Stimulated activated CD4-positive, alpha-beta T cell treated with anti-CD3 and anti-CD28 coated beads, Interleukin-1b, Interleukin-23, amount 100 ng/mL, for 4 hours (primary cell): Measurements from ENCODE around the gene ZNF516.

Experiments
- DNase-seq, 2 donors: peaks; one replicate each; pipeline ENCODE4 v3.0.0-alpha.2; 2020; ENCODE audit warnings: low read depth in 2 of 2

Gene ZNF516

DNA sequence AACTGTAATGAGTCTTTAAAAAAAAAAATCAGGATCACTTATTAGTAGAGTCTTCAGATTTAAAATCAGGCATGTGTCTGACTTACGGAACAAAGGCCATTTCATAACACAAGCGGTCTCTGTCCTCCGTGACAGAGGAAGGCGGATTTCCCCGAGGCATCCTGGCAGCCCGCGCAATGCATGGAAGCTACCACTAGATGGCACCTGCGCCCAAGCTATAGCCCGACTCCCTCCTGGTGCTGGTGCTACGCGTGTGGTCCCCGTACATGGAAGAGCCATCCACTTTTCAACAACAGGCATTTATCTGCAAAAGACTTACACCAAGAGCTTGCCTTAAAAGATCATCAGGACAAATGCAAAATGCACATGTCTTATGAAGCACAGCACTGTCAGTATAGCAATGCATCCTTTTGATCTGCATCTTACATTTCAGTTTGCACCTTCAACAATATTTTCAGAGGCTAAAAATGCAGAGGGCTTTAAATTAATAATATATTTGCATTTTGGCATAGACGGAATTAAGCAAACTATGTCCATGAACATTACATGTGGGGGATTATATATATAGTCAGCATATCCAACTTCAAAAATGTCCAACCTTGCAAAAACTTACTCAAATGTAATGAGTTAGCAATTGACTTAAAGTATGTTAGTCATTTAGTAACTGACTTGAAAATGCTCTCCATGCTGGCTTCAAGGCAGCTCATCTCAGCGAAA is 96.0 kb downstream of the ZNF516 start:
- DNase-seq = peak; percentile 70 to 73

DNA sequence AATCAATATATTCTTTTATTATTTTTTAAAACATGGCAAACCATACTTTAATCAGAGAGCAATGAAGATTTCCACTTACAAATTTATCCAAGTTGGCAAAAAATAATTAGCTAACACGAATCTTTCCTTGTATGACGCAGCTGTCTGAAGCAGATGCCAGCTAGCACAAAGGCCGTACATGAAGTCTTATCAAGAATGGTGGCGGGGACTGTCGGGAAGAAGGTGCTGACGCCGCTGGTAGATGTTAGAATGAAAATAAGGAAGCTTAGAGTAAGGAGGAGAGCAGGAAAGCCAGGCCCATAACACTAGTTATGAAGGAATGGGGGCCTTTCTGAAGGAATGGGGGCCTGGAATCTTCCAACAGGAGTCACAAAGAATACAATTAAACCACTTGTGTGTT is 96.7 kb downstream of the ZNF516 start:
- no peak for DNase-seq

- DNase-seq = no peak
Observed at GRCh38 chr18:76397631-76398030, 97.4 kb downstream of the ZNF516 start.

DNA sequence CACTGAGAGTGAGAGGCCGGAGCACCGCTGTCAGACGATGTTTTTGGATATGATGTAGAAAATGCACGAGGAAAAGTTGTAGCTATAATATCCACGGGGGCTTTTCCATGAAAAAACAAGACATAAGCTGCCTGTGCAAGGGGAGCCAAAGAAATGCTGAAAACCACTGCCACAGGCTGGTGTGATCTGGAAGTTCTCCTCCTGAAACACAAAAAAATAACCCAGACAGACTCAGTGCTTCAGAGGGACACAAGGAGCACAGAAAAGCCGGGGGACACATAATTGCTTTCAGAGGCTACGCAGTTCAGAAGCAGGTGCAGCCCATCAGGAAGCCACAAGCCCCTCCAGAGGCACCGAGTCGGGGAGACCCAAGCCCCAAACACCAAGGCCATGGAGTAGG is 98.2 kb downstream of the ZNF516 start:
- DNase-seq = no peak

GRCh38 chr18:76395609-76396008 is 99.4 kb downstream of the ZNF516 start:
- no peak for DNase-seq

GRCh38 chr18:76394780-76395476 is 100.1 kb downstream of the ZNF516 start:
- DNase-seq = no peak

GRCh38 chr18:76392349-76392748 is 102.7 kb downstream of the ZNF516 start:
- no peak for DNase-seq

DNA sequence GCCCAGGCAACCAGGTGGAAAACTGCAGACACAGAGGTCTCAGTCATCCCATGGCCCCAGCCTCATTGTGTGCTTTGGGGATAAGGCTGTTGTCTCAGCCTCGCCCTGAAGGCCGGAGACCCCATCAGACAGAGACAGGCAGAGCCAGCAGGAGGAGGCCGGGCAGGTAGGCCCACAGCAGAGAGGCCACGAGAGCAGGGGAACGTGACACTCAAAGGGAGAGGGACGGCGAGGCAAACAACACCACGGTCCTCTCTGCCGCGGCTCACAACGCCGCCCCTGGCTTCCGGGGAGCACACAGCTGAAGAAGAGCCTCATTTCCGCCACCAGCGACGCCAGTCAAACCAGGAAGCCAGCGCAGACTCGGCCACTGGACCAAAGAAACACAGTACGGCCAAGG is 103.3 kb downstream of the ZNF516 start:
- no peak for DNase-seq

DNA sequence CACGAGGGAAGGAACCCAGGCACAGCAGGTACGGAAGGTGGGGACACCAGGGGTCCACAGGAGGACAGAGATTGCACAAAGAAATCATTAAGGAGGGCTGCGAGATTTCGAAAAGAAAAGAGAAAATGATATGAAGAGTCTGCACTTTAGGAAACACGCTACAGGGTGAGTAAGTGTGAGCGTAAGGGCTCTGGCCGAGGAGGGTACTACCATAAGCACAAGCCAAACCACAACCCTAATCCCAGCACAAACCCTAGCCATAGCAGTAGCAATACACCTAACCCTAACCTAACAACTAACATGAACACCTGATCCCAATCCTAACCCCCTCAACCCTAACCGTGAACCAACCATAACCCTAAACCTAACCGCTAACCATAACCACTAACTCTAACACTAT is 104.0 kb downstream of the ZNF516 start:
- DNase-seq = no peak

DNA sequence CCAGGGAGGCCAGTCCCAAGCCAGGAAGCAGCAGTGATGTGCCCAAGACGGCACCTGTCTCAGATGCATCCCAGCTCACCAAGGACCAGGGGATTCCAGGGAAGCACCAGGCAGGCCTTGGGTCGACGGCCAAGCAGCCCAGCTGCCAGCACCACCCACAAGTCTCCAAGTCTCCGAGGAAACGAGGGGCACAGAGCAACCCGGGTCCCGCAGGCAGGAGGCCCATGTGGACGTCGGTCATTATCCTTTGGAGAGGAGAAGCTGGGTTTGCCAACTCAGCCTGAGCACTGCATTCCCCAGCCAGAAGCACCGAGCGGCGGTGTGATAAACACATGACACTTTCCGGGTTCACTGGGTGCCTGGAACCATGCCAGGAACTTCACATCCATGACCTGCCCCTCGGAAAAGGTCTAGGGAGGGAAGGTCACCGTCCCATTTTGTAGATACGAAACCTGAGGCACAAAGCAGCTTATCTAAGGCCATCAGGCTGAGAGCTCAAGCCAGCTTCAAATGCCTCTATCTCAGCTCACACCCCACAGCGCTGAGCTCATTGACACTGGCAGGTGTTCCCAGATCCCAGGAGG is 104.5 kb downstream of the ZNF516 start:
- DNase-seq = no peak

DNA sequence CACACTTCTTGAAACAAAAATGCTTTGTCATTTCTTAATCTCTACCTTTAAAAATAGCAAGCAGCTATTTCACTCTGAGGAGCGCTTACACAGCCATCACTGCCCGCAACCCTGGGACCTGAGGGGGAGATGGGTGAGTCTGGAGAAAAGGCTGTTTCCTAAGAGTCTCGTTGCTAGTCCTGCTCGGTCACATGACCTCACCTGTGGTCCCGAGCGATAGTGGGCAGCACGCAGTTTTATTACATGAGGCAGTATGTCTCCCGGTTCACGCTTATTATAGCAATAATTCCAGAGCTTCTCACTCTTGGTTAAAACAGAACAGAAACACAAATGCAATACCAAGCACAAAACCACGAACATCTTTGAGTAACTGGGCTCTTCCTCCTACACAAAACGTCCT is 105.3 kb downstream of the ZNF516 start:
- no peak for DNase-seq

DNA sequence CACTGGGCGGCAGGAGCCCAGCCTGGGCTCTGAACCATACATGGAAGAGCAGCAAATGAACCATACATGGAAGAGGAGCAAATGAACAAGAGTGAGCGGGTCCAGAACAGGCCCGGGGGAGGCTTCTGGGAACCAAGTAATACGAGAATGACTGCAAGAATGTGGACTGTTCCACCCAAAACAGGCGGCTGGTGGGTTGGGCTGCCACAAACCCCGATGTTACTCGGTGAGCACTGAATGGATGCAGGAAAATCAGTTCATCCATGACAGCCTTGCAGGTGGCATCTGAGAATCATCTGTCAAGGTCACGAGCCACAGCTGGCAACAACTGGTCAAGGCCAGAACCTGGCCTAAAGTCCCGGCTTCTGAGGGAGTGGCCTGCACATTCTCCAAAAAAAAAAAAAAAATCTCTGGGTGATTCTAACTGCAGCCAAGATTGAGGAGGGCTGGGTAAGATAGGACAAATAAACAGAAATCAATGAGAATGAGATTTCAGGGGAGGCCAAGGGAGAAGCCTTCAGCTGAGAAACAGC is 106.1 kb downstream of the ZNF516 start:
- DNase-seq = no peak

DNA sequence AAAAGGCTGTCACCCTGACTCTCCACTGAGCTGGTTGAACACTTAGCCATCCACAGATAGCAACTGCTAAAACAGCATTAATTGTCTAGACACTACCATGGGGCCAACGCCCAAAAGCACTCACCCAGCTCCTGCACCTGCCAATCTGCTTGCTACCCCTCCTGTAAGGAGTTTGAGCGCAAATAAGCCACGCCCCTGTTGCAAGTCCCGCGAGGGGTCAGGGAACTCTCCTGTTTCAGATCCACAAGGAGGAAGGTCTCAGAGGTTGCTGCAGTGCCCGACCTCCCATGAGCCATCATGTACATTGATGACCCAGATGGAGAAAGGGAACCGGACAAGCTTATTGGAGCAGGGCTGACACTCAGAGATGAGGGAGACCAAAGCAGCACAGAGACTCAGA is 106.8 kb downstream of the ZNF516 start:
- DNase-seq = no peak

DNA sequence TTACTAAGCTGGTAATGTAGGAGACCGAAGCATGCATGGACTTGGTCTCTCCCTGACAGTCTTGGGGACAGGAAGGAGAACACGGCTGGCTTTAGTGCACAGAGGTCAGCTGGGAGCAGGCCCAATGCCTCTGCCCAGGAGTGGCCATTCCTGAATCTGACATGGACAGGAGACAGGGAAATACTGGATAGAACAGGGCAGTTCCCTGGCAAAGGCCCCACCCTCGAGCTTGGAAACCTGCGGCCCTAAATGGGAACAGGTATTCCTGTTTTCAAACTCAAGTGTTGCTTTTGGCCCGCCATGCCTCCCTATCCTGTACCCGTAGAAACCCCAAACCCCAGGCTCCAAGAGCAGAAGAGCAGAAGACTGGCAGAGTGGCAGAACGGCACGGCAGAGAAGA is 107.4 kb downstream of the ZNF516 start:
- DNase-seq = no peak

- DNase-seq = no peak
Observed at GRCh38 chr18:76386886-76387285, 108.2 kb downstream of the ZNF516 start.

DNA sequence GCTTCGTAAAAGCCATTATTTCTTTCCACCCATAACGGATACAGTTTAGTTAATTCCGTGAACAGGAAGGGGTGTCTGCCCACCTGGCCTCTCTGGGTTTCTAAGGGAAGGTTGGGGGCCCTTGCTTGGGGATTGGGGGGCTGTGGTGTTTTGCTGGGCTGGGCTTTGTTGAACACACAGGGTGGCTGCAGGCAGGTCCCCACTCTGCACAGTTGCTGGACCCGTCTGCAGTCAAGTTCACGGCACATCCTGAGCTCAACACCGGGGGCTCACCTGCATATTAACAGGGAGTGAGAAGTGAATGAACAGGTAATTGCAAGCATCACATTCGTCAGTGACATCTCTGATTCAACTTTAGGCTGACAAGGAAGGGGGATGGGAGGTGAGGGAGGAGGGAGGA is 109.0 kb downstream of the ZNF516 start:
- DNase-seq = no peak

DNA sequence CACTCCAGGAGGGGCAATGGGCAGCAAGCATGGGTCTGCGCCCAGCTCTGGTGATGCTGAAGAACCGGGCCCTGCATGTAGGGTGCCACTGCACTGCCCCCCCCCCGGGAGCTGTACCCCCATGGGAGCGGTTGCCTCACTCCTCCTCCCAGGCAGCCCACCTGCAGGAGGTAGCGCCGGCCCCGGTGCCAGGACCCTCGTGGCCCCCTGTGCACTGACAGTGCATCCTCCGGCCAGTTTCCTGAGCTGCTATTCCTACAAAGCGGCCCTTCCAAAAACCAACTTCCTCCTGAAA is 109.4 kb downstream of the ZNF516 start:
- DNase-seq = no peak

DNA sequence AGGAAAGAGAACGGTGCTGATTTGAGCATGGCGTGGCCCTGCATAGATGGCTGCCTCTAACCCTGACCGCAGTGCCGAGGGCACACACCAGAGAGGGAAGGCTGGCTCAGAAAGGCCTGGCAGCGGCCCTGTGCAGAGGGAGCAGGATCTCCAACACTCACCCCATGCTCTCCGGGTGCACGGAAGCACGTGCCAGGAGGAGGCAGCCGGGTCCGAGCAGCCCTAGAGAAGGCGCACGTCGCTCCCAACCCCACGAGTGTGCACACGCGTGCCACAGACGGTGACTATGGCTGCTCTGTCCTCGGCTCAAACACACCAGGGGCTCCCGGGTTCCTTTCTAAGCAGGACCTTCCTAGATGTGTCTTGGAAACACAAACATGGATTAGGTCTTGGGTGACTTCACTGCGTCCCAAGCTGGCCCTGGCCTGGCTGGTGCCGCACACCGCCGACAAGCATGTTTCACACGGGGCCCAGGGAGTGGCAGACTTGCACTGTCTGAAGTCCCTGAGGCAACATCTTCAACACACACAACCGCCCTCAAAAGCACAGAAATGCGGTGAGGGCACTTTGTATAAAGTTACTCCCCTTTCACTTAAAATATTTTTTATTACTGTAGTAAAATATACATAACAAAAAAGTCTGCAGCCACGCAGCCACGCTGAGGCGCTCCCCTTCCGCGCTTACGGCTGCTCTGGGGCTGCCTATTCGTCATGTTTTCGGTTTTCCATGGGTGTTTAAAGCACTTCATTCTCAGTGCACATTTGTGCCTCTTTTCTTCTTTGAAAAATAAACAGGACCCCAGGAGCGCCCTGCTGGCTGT is 110.0 kb downstream of the ZNF516 start:
- DNase-seq = no peak

GRCh38 chr18:76384114-76384790 is 110.8 kb downstream of the ZNF516 start:
- no peak for DNase-seq

- no peak for DNase-seq
Observed at GRCh38 chr18:76383636-76384035, 111.4 kb downstream of the ZNF516 start.

- DNase-seq = no peak
Observed at GRCh38 chr18:76382275-76382674, 112.8 kb downstream of the ZNF516 start.
